ENCODE measurements around the gene VOPP1.

The VOPP1 gene

DNA sequence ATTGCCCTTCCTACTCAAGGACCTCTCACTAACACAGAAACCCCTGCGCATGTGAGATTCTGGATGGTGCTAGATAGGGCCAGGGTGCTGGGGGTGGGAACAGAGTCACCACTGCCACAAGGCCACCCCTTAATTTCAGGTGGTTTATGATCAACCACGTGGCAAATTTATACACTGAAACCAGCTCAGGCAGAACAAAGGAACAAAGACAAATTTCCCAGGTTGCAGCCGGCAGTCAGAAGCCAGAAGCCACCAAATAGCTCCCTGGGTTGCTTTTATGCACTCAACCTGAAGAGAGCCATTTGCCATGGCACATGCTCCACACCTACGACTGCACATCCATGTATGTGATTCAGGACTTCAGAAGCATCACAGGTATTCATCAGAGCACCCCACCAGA, 2.5 kb downstream of the VOPP1 start:
- H3K9me2 ChIP-seq (replicated peaks; ENCODE audit: insufficient read depth, low read length) = no peaks in the 10 kb centered on the region
- H3K9ac ChIP-seq (ENCODE audit: low read length) = peak overlapping the region; percentile 18; the same call in 1 of the 2 replicates
- H3K4me3 ChIP-seq (ENCODE audit: insufficient read depth, low read length, poor library complexity, severe bottlenecking) = peak overlapping the region; percentile 88
- peaks cover 72% of the 10 kb centered on the region for H3K79me2 ChIP-seq (ENCODE audit: insufficient read depth, low read length)
- no peaks in the 10 kb centered on the region for H3K36me3 ChIP-seq (ENCODE audit: low read length)
- no peaks in the 10 kb centered on the region for H3K27me3 ChIP-seq (ENCODE audit: low read length)
- H4K20me1 ChIP-seq (ENCODE audit: low read depth, low read length) = peaks cover 40% of the 10 kb centered on the region; the same call in 1 of the 2 replicates
- peaks cover 12% of the 10 kb centered on the region; the same call in 1 of the 2 replicates for H3F3A ChIP-seq (ENCODE audit: insufficient read depth)
- TF ChIP-seq, protein P1, sequence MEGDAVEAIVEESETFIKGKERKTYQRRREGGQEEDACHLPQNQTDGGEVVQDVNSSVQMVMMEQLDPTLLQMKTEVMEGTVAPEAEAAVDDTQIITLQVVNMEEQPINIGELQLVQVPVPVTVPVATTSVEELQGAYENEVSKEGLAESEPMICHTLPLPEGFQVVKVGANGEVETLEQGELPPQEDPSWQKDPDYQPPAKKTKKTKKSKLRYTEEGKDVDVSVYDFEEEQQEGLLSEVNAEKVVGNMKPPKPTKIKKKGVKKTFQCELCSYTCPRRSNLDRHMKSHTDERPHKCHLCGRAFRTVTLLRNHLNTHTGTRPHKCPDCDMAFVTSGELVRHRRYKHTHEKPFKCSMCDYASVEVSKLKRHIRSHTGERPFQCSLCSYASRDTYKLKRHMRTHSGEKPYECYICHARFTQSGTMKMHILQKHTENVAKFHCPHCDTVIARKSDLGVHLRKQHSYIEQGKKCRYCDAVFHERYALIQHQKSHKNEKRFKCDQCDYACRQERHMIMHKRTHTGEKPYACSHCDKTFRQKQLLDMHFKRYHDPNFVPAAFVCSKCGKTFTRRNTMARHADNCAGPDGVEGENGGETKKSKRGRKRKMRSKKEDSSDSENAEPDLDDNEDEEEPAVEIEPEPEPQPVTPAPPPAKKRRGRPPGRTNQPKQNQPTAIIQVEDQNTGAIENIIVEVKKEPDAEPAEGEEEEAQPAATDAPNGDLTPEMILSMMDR (IDR thresholded peaks at IDR 0.05; ENCODE audit: insufficient read depth, low read length, poor library complexity, severe bottlenecking) = no peak
- TF ChIP-seq EZH2phosphoT487 (conservative IDR thresholded peaks at IDR 0.05; ENCODE audit: low read length) = no peak
- no peak overlapping the region for H2AFZ ChIP-seq (ENCODE audit: low read depth, low read length, severe bottlenecking)
- peak overlapping the region; percentile 3; the same call in 1 of the 2 replicates for H3K27ac ChIP-seq (ENCODE audit: low read depth, low read length)
- peak overlapping the region; percentile 85 for H3K4me2 ChIP-seq (ENCODE audit: low read depth, low read length, poor library complexity, severe bottlenecking)
- no peaks in the 10 kb centered on the region for H3K9me3 ChIP-seq (ENCODE audit: insufficient read depth, low read length)

DNA sequence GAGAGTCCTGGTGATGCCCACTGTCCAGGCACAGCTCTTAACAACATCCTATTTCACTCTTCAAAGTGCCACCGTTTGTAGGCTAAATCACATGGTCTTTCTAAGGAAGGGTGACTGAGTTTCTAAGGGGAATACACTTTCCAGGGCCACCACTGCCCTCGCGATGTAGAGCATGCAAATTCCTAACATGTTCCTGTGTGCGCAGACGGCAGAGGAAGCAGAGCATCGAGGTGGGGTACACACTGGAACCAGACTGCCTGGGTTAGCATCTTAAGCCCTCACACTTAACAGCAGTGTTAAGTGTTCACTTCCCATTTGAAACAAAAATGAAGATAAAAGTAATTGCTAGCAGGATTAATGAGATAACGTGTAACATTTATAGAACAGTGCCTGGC, 3.0 kb downstream of the VOPP1 start:
- Histone ChIP-seq H3K27ac (ENCODE audit: low read depth, low read length) (peak overlapping the region; percentile 4), H3K27me3 (ENCODE audit: low read length) (no peaks in the 10 kb centered on the region), H3K36me3 (ENCODE audit: low read length) (no peaks in the 10 kb centered on the region), H3F3A (ENCODE audit: insufficient read depth) (peaks cover 12% of the 10 kb centered on the region; the same call in 1 of the 2 replicates), H3K9me2 (replicated peaks; ENCODE audit: insufficient read depth, low read length) (no peaks in the 10 kb centered on the region), H3K4me3 (ENCODE audit: insufficient read depth, low read length, poor library complexity, severe bottlenecking) (no peak overlapping the region), H3K79me2 (ENCODE audit: insufficient read depth, low read length) (peaks cover 77% of the 10 kb centered on the region), H3K9ac (ENCODE audit: low read length) (peak overlapping the region; percentile 18; the same call in 1 of the 2 replicates), H3K4me2 (ENCODE audit: low read depth, low read length, poor library complexity, severe bottlenecking) (peak overlapping the region; percentile 85), H3K9me3 (ENCODE audit: insufficient read depth, low read length) (no peaks in the 10 kb centered on the region), H2AFZ (ENCODE audit: low read depth, low read length, severe bottlenecking) (no peak overlapping the region), H4K20me1 (ENCODE audit: low read depth, low read length) (peaks cover 46% of the 10 kb centered on the region; the same call in 1 of the 2 replicates)
- no peak for TF ChIP-seq EZH2phosphoT487 (conservative IDR thresholded peaks at IDR 0.05; ENCODE audit: low read length)
- TF ChIP-seq, protein P1 (IDR thresholded peaks at IDR 0.05; ENCODE audit: insufficient read depth, low read length, poor library complexity, severe bottlenecking) = no peak

DNA sequence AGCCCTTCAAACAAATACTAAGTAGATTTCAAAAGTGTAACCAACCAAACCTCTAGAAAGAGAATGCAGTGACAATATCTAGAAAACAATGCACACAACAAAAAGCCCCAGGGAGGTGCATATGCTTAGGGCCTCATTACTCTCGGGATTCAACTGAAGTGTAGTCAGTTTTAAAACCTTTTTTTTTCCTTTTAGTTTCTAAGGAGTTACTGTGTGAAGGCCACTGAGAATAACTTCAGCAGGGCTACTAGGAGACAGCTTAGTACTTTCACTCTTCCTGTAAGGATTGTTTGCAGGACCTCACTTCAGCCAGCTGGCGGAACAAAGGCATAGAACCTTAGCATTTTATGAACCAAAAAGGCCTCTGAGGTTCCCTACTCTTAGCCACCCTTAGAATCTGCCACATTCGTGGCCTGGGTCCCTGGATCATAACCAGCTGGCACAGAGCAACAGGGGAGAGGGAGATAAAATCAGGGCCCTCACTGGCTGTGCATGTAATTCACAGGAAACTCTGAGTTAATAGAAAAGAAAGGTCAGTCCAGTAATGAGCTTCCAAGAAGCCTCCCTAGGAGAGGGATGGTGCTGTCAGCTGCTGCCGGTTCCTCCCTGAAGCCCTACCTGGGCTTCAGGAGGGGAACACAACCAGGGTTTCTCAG, 3.6 kb downstream of the VOPP1 start:
- Histone ChIP-seq H3K27ac (ENCODE audit: low read depth, low read length) (peak overlapping the region; percentile 4), H3K79me2 (ENCODE audit: insufficient read depth, low read length) (peaks cover 83% of the 10 kb centered on the region), H3K4me3 (ENCODE audit: insufficient read depth, low read length, poor library complexity, severe bottlenecking) (no peak overlapping the region)

More for the DNA sequence above, 3.6 kb downstream of the VOPP1 start:
- H4K20me1 ChIP-seq (ENCODE audit: low read depth, low read length) = peaks cover 46% of the 10 kb centered on the region; the same call in 1 of the 2 replicates
- no peak overlapping the region for H2AFZ ChIP-seq (ENCODE audit: low read depth, low read length, severe bottlenecking)
- no peaks in the 10 kb centered on the region for H3K9me3 ChIP-seq (ENCODE audit: insufficient read depth, low read length)
- H3K9me2 ChIP-seq (replicated peaks; ENCODE audit: insufficient read depth, low read length) = no peaks in the 10 kb centered on the region
- no peak overlapping the region for H3K9ac ChIP-seq (ENCODE audit: low read length)
- TF ChIP-seq EZH2phosphoT487 (conservative IDR thresholded peaks at IDR 0.05; ENCODE audit: low read length) = no peak
- TF ChIP-seq, protein P1 (IDR thresholded peaks at IDR 0.05; ENCODE audit: insufficient read depth, low read length, poor library complexity, severe bottlenecking) = no peak
- no peaks in the 10 kb centered on the region for H3K27me3 ChIP-seq (ENCODE audit: low read length)
- peaks cover 12% of the 10 kb centered on the region; the same call in 1 of the 2 replicates for H3F3A ChIP-seq (ENCODE audit: insufficient read depth)
- no peaks in the 10 kb centered on the region for H3K36me3 ChIP-seq (ENCODE audit: low read length)
- peak overlapping the region; percentile 85 for H3K4me2 ChIP-seq (ENCODE audit: low read depth, low read length, poor library complexity, severe bottlenecking)
